Endothelial cell of umbilical vein (primary cell): ENCODE results near the gene RNF213. TPM values are rescaled to one million over a fixed set of nuclear protein-coding genes. Genes with fewer than 3 reads are reported as not detected.

ENCODE experiments used
- BruUV-seq: library from RNA; stranded (reverse); fragments of 400-500 nt; replicated peaks from 2 replicates; lab custom pipeline; 2021; lab: Mats Ljungman, UMichigan
- CTCF ChIA-PET: fragments of 300-600, 350-600 bp; sonication (Branson Sonifier 250); formaldehyde crosslinking; loops from one replicate; lab custom pipeline; 2021; ENCODE audit warnings: antibody characterized with exemption, inconsistent platforms; lab: Charles Lee
- POLR2A ChIA-PET: fragments of 300-600, 350-600 bp; sonication (Branson Sonifier 250); formaldehyde crosslinking; loops from one replicate; lab custom pipeline; 2021; ENCODE audit warnings: antibody characterized with exemption, inconsistent platforms; lab: Charles Lee
- DNase-seq: peaks from one replicate; pipeline ENCODE4 v3.0.0-alpha.2; 2011; ENCODE audit warnings: low read depth, low spot score
- FAIRE-seq: peaks from 2 replicates; lab custom pipeline; 2011; peaks lifted over from hg19 to GRCh38; lab: Jason Lieb, UNC
- H2AFZ ChIP-seq: 2 replicates; pipeline ENCODE4 v1.6.0; 2012; ENCODE audit warnings: low read depth, low read length, control low read depth, inconsistent platforms
- H3K27ac ChIP-seq: 2 replicates; pipeline ENCODE4 v1.5.1; 2011; ENCODE audit warnings: low read depth, mild to moderate bottlenecking, control low read depth, low read length, moderate library complexity; ENCODE audit not compliant: insufficient read depth
- H3K27me3 ChIP-seq, 2 experiments: 2 replicates each; pipeline versions ENCODE4 v1.6.0 to v1.6.1; 2011; ENCODE audit warnings: low read length in 2 of 2, mixed read lengths in 1 of 2; ENCODE audit not compliant: control insufficient read depth in 2 of 2, insufficient read depth in 2 of 2
- H3K36me3 ChIP-seq, 2 experiments: 2 replicates in 1 of 2; 3 replicates in 1 of 2; pipeline ENCODE4 v1.5.1; 2011; ENCODE audit warnings: low read length in 2 of 2, mild to moderate bottlenecking in 1 of 2, moderate library complexity in 1 of 2; ENCODE audit not compliant: control insufficient read depth in 2 of 2, insufficient read depth in 2 of 2; ENCODE audit errors: extremely low read depth in 1 of 2
- H3K4me1 ChIP-seq: 3 replicates; pipeline ENCODE4 v1.5.1; 2011; ENCODE audit warnings: mild to moderate bottlenecking, low read length; ENCODE audit not compliant: control insufficient read depth, insufficient read depth; ENCODE audit errors: extremely low read depth
- H3K4me2 ChIP-seq: 2 replicates; pipeline ENCODE4 v1.6.1; 2011; ENCODE audit warnings: low read length, control low read depth, mixed read lengths; ENCODE audit not compliant: insufficient read depth
- H3K4me3 ChIP-seq, 3 experiments: fragments of 200-600 bp in 1 of 3; sonication (generic), shearing (Covaris generic) in 1 of 3; replicated peaks in 1 of 3; 2 replicates each; pipeline ENCODE4 v1.5.1; 2011 to 2016; ENCODE audit warnings: control low read depth in 3 of 3, low read length in 3 of 3, mild to moderate bottlenecking in 2 of 3, inconsistent platforms in 1 of 3, low read depth in 1 of 3, moderate library complexity in 1 of 3; ENCODE audit not compliant: insufficient read depth in 1 of 3
- H3K79me2 ChIP-seq: 2 replicates; pipeline ENCODE4 v1.6.0; 2012; ENCODE audit warnings: low read length, inconsistent platforms; ENCODE audit not compliant: control insufficient read depth, insufficient read depth
- H3K9ac ChIP-seq: replicated peaks from 2 replicates; pipeline ENCODE3; 2011; ENCODE audit warnings: low read length, control low read depth; ENCODE audit not compliant: insufficient read depth; ENCODE audit errors: extremely low read depth
- H3K9me1 ChIP-seq: replicated peaks from 3 replicates; pipeline ENCODE4 v1.6.0; 2011; ENCODE audit warnings: mild to moderate bottlenecking, low read length; ENCODE audit not compliant: control insufficient read depth, insufficient read depth; ENCODE audit errors: extremely low read depth
- H3K9me3 ChIP-seq: replicated peaks from 2 replicates; pipeline ENCODE4 v1.5.1; 2012; ENCODE audit warnings: low read length, inconsistent platforms; ENCODE audit not compliant: control insufficient read depth, insufficient read depth
- H4K20me1 ChIP-seq: replicated peaks from 2 replicates; pipeline ENCODE3; 2011; ENCODE audit warnings: mild to moderate bottlenecking, low read length; ENCODE audit not compliant: control insufficient read depth, insufficient read depth; ENCODE audit errors: extremely low read depth
- EZH2 ChIP-seq: IDR thresholded peaks from 2 replicates; pipeline ENCODE4 v1.6.1; 2012; ENCODE audit warnings: borderline replicate concordance, low read depth, mild to moderate bottlenecking, moderate library complexity, low read length, inconsistent platforms; ENCODE audit not compliant: severe bottlenecking
- GATA2 ChIP-seq: IDR thresholded peaks from 2 replicates; pipeline ENCODE4 v1.7.0; 2011; ENCODE audit warnings: low read depth, mild to moderate bottlenecking, moderate library complexity, mixed read lengths, low read length; ENCODE audit not compliant: insufficient read length, insufficient read depth
- JUN ChIP-seq: IDR thresholded peaks from 2 replicates; pipeline ENCODE4 v1.6.1; 2011; ENCODE audit warnings: borderline replicate concordance, low read depth; ENCODE audit not compliant: insufficient read length, insufficient read depth
- MYC ChIP-seq: IDR thresholded peaks from one replicate; pipeline ENCODE4 v1.6.1; 2011; ENCODE audit warnings: mild to moderate bottlenecking, low read depth, low read length
- POLR2AphosphoS5 ChIP-seq: IDR thresholded peaks from 2 replicates; pipeline ENCODE4 v1.6.1; 2012; ENCODE audit warnings: low read depth, mild to moderate bottlenecking, control low read depth, low read length, moderate library complexity; ENCODE audit not compliant: insufficient read depth
- dilution Hi-C: fragments of 300-500 bp; cut with MboI; formaldehyde crosslinking; loops from one replicate; pipeline ENCODE4 v1.15.0; 2019; ENCODE audit warnings: low sequenced_read_pairs; ENCODE audit not compliant: extremely low pct_ligation_motif_present
- intact Hi-C: fragments of 100-400 bp; cut with micrococcal nuclease; formaldehyde crosslinking; loops from one replicate; pipeline ENCODE4 v1.10.0; 2022
- polyA plus RNA-seq, 4 experiments: library from polyadenylated mRNA; depleted of rRNA in 3 of 4; stranded (reverse) in 3 of 4; unstranded in 1 of 4; fragments of >200 nt; gene quantifications; 2 replicates each; pipeline versions ENCODE4 v1.2.1 to v1.2.3, GENCODE V29; 2011 to 2012; ENCODE audit warnings: missing spikeins in 1 of 4
- total RNA-seq: library from RNA; stranded (reverse); gene quantifications from 2 replicates; pipeline ENCODE4 v1.2.3, GENCODE V29; 2021
- TF ChIP-seq, protein P1 (sequence below): IDR thresholded peaks from 2 replicates; pipeline ENCODE4 v1.6.1; 2011; ENCODE audit not compliant: insufficient read depth, insufficient read length
- TF ChIP-seq, protein P2 (sequence below), 2 donors: IDR thresholded peaks; 1 replicate in 1 of 2; 2 replicates in 1 of 2; pipeline ENCODE4 v1.5.1; 2011; ENCODE audit warnings: low read length in 2 of 2, mild to moderate bottlenecking in 2 of 2, moderate library complexity in 2 of 2, control low read depth in 1 of 2, inconsistent platforms in 1 of 2, low read depth in 1 of 2; ENCODE audit not compliant: insufficient read depth in 1 of 2; ENCODE audit errors: extremely low read depth in 1 of 2

Gene RNF213
- total and polyA plus RNA-seq, 2 donors (not counting 3 experiments of a cell fraction or from before 2014, with no cell fraction given) = 36.5 to 116 TPM

DNA sequence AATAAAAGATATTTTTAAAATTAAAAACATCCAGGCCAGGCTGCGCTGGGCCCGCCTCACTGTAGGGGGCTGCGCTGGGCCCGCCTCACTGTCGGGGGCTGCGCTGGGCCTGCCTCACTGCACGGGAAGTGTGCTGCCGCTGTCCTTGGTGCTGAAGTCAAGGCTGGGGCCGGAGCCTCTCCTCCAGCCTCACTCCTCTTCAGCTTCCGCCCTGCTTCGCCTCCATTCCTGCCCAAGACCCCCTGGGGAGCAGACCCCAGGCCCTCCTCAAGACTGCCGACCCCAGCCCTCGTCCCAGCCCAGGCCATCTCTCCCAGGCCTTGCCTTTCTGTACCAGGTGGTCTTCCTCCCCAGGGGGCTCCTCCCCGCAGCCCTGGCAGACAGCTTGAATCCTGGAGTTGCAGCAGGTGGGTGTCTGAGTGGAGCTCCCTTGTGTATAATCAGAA lies 180.5 kb downstream of the RNF213 start:
- CTCF ChIA-PET = no interaction called here
- Histone ChIP-seq H3K79me2 (no peaks in the 10 kb centered on the region), H2AFZ (no peak overlapping the region), H3K9me3 (no peaks in the 10 kb centered on the region), H3K36me3 (no peaks in the 10 kb centered on the region), H3K4me2 (no peak overlapping the region), H3K27ac (no peak overlapping the region), H3K27me3 (no peaks in the 10 kb centered on the region), H3K9me1 (no peaks in the 10 kb centered on the region), H3K4me3 (no peak overlapping the region), H3K4me1 (no peaks in the 10 kb centered on the region), H3K9ac (no peak overlapping the region), H4K20me1 (no peaks in the 10 kb centered on the region)
- dilution Hi-C loops = no loop called here
- TF ChIP-seq, protein P1, sequence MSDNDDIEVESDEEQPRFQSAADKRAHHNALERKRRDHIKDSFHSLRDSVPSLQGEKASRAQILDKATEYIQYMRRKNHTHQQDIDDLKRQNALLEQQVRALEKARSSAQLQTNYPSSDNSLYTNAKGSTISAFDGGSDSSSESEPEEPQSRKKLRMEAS = no peak
- TF ChIP-seq, protein P2, sequence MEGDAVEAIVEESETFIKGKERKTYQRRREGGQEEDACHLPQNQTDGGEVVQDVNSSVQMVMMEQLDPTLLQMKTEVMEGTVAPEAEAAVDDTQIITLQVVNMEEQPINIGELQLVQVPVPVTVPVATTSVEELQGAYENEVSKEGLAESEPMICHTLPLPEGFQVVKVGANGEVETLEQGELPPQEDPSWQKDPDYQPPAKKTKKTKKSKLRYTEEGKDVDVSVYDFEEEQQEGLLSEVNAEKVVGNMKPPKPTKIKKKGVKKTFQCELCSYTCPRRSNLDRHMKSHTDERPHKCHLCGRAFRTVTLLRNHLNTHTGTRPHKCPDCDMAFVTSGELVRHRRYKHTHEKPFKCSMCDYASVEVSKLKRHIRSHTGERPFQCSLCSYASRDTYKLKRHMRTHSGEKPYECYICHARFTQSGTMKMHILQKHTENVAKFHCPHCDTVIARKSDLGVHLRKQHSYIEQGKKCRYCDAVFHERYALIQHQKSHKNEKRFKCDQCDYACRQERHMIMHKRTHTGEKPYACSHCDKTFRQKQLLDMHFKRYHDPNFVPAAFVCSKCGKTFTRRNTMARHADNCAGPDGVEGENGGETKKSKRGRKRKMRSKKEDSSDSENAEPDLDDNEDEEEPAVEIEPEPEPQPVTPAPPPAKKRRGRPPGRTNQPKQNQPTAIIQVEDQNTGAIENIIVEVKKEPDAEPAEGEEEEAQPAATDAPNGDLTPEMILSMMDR (IDR thresholded peaks at IDR 0.05; ENCODE audit: extremely low read depth in 1 of 2, insufficient read depth in 1 of 2, low read depth in 1 of 2, low read length in 2 of 2) = no peak
- TF ChIP-seq POLR2AphosphoS5 (no peak), MYC (no peak), GATA2 (no peak), EZH2 (no peak), JUN (no peak)
- BruUV-seq = no TSS peak
- POLR2A ChIA-PET = no interaction called here
- DNase-seq = peak; percentile 11
- intact Hi-C loops = loop anchor here (1.0 kb wide), 1 partner anchor 13 kb away; no protein-coding TSS in a partner anchor
- FAIRE-seq = no peak
